ENCODE results near the gene PDCD4.

The PDCD4 gene

DNA sequence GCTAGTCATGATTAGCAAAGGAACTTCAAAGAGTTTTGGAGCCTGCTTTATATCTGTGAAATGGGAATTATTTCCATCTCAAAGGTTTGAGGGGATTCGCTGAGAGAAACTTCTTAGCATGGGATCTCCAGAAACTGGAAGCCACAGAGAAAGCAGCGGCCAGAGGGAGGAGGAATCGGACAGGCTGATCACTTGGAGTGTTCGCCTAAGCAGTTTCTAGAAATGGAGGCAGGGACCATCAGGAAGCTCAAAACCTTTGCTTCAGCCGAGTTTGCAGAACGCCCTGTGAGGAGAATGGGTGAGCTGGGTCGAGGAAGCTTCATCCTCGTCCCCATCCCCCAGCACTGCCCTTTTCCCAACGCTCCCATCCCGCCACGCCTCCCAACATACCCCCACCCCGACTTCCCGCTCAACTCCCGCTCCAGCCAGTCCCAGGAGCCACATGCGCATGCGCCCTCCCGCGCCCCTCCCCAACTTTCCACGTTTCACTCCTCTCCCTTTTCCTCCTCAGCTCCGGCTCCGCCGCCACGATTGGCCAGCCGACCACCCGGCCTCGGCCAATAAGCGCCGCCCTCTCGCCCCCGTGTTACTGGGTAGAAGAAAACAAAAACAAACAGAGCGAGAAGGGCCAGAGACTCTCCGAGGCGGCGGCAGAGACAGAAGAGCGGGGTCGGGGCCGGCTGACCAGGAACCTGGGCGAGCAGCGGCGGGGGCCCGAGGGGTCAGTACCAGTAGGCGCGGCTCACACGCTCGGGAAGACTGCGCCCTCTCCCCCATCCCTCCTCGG, at the start of gene PDCD4:
Gene PDCD4 (plus strand): TSS at position 631 of the 787 bp plus-strand sequence. CDS start 4,100 bp downstream, outside the sequence.
- DNase-seq, result peak; percentile 72 to 100 (median 98)

DNA sequence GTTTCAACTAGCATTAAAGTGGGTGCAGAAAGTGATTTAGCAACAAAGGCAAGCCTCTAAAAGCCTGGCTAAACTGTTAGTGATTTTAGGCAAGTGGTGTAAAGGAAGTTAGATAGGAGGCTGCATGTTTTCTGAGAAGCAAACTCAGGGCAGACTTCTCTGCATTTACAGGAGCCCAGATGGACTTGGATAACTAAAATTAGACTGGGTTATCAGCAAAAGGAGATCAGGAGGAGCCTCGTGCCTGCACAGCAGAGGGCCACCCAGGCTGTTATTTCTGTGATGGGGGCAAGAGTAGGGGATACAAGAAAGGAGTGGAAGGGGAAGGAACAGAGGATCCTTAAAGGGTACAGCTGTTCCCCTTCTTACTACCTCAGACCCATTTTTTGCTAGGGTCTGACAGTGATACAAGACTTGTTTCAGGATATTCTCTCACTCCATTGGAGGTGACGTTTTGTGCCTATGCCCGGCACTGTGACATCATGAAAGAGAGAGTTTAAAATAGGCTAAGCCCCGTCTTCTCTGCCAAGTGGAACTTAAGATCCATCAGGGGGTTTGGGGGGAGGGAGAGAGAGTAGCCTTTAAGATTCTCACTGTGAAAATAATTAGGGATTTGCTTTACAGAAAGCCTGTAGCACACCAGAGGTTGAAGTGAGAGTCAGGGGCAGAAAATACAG, 49.6 kb upstream of the PDCD4 start:
- DNase-seq, result peak in 3 of 56 donors; percentile 9 to 26 (median 21)

DNA sequence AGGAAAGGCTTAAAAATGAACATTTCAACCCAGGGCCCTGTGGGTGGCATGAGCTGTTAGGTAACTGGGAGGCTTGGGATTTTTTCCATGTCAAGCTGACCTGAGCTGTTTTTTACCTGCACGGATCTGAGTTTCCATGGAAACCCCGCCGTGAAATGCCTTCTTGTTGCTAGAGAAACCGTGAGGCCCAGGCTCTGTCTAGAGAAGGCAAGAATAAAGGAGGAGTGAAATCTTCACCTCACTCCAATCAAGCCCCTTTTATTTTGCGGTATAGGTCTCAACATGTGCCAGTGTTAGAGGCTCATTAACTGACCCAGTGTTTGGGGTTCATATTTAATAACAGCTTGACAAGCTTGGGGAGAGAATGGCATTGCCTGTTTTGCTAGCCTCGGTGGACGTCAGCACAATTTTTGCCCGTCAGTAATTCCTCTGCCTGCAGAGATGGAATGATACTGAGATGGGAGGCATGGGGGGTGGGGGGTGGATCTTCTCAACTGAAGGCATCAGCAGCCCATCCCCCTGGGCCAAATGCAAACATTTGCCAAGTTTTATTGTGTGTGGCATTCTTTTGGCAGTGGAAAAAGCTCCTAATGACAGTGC, 48.9 kb upstream of the PDCD4 start:
- DNase-seq, result peak in 30 of 56 donors; percentile 4 to 76 (median 34)

DNA sequence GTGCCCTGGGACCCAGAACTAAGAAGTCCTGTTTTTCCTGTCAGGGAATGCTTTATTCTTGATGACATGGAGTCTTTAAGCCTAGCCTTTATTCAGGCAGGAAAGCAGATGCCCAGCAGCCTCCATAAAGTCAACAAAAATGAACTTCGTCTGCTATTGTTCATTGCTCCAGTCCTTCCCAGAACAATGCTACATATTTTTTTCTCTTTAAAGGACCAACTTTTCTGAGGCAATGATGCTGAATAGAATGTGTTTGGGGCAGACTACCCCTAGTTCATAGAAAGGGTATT, 47.6 kb upstream of the PDCD4 start:
- DNase-seq, result no peak

- DNase-seq, result no peak
These were observed 47.1 kb upstream of the PDCD4 start for GRCh38 chr10:110824660-110825059.

GRCh38 chr10:110825508-110825907, 46.2 kb upstream of the PDCD4 start:
- no peak for DNase-seq

GRCh38 chr10:110827410-110827809, 44.3 kb upstream of the PDCD4 start:
- no peak for DNase-seq

DNA sequence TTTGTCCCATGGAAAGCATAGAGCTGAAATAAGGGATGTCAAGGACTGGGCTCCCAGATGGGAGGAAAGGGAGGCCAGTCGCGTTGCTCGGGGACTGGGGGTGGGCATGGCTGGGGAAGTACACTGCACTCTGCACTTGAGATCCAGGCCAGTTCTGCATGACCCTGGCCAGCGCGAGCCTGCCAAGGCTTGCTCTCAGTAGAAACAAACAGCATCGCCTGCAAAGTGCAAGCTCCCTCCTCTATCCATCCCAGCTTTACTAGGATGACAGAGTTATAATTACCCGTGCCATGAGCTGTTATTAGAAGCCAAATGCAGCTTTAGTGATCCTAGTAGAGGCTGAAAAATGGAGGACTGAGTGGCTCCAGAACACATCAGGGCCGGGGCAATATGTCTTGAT, 43.9 kb upstream of the PDCD4 start:
- DNase-seq, result peak in 8 of 56 donors; percentile 6 to 29 (median 15)

GRCh38 chr10:110828525-110828924, 43.2 kb upstream of the PDCD4 start:
- no peak for DNase-seq

- no peak for DNase-seq
These were observed 41.9 kb upstream of the PDCD4 start for GRCh38 chr10:110829721-110830410.

DNA sequence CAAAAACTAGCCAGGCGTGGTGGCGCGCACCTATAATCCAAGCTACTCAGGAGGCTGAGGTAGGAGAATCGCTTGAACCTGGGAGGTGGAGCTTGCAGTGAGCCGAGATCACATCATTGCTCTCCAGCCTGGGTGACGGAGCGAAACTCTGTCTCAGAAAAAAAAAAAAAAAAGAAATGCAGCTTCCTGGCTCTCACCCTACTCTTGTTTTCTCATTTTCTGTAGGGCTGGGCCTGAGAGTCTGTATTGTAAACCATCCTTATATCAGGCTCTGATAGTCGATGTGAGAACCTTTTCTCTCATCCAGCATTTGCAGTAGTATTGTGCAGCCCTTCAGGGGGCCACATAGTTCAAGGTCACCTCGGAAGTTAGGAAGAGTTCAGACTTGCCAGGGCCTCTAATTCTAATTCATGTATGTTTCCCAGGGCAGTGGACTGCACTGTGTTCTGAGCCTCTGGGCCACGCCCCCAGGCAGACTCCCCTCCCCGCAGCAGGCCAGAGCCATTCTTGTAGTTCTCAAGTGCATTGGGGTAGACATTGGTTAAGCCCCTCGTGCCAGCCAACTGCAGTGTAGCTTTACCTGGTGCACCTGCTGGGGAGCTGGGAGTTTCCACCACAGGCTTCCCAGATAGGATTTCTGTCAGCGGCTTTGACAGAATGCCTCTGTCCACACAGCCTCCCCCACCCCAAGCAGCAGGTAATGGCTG, 38.3 kb upstream of the PDCD4 start:
- no peak for DNase-seq

- DNase-seq, result no peak
These were observed 37.6 kb upstream of the PDCD4 start for GRCh38 chr10:110833941-110834628.

DNA sequence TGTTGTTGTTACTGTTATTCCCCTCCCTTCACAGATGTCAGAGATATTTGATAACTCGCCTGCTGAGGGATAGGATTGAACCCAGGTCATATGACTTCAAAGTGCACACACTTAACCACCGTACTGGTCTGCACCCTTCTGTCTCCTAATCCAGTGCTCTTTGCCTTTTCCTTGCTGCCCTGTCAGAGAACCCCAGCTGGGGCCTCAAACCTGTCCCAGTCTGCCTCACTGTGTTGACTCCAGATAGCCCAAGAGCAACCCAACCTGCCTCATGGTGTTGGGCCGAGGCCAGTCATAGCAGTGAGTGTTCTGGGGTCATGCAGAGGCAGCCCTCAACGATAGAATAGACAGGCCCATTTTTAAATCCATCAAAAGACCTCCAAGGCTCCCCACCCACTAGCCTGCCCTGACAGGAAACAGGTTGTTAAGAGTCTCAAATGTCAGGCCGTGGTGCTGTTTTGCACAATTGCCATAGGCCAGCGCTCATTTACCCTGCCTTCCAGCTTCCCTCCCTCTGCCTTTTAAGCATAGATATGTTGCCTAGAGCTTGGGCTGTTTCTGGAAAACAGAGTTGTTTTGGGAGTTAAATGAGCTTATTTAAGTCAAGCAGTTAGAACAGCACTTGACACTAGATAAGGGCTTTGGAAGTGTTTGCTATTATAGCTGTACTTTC, 37.0 kb upstream of the PDCD4 start:
- no peak for DNase-seq

DNA sequence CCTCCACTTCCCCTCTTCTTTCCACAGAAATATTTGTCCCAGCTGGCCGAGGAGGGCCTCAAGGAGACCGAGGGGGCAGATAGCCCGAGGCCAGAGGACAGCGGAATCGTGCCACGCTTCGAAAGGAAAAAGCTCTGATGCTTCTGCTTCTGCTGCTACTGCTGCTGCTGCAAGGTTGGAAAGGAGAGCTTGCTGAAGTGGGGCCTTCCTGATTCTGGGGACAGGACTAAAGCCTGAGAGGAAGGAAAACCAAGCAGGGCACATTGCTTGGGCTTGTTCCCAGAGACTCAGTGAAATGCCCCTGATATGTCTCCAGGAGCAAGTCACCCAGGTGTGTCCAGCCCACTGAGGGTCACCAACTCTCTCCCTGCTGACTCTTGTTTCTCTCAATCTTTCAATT, 35.9 kb upstream of the PDCD4 start:
- DNase-seq, result no peak

- no peak for DNase-seq
These were observed 35.0 kb upstream of the PDCD4 start for GRCh38 chr10:110836706-110837105.

DNA sequence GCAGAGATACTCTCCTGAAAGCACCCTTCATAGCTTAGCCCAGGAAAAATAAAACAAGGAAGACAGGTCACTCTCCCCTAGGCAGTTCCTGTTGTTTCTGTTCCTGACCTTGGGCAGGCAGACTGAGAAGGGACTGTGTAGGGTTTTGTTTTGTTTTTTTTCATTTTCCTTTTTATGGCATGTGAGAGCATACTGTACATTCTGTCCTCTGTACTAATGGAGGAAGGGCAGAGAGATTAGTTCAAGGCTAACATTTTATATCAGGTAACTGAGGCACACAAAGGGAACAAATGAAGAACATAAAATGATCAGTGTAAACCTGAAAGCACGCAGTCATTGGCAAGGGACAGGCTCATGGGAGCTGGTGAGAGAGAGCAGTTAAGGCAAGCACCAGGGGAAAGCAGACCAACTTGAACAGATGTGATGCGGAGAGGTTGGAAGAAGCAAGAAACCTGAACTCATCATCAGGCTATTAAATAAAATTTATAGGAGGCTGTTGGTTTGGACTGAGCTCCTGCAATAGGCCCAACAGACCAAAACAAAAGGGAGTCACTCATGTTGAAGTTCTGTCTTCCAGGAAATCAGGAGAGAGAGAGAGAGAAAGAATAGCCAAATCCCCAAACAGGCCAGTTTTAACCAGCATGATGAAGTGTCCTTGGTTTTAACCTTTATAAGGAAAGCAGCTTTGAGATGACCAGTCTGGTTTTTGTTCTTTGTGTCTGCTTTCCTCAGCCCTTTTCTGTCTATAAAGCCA, 34.1 kb upstream of the PDCD4 start:
- DNase-seq, result no peak

GRCh38 chr10:110840225-110840922, 31.4 kb upstream of the PDCD4 start:
- peak in 2 of 56 donors; percentile 11 to 13 for DNase-seq

DNA sequence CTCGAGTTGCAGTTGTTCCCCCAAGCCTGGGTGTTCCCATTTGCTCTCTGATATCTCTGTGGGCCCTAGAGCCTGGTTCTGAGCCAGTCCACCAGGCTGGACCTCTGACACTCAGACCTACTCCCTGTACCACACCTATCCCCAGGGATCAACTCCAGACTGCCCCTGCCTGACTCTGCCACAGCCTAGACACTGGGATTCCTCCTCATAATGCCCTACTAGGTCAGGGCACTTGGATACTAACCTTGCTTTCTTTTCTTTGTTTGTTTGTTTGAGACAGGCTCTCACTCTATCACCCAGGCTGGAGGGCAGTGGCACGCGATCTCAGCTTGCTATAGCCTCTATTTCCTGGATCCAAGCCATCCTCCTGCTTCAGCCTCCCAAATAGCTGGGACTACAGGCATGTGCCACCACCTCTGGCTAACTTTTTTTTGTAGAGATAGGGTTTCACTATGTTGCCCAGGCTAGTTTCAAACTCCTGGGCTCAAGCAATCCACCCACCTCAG, 30.8 kb upstream of the PDCD4 start:
- DNase-seq, result no peak
